ENCODE data around the gene IGFL1. TPM values are rescaled to one million over a fixed set of nuclear protein-coding genes. Genes with fewer than 3 reads are reported as not detected.

The IGFL1 gene
- total RNA-seq, 3 donors from 2014 or later = not detected

- ATAC-seq (no peak), DNase-seq (no peak)
- intact Hi-C loops (cut with DNase I, micrococcal nuclease) = no loop called here
- no peaks in the 10 kb centered on the region for H3K4me1 ChIP-seq (ENCODE audit: low read depth)
- no peak overlapping the region for H3K4me3 ChIP-seq
- no peaks in the 10 kb centered on the region for H3K9me3 ChIP-seq
- no peak for TF ChIP-seq CTCF (IDR thresholded peaks at IDR 0.05)
- no peaks in the 10 kb centered on the region for H3K36me3 ChIP-seq (ENCODE audit: low read depth)
These were observed 12.9 kb upstream of the IGFL1 start for GRCh38 chr19:46216612-46217011.

- ATAC-seq (no peak), DNase-seq (no peak)
- Histone ChIP-seq H3K9me3 (no peaks in the 10 kb centered on the region), H3K4me3 (no peak overlapping the region), H3K4me1 (ENCODE audit: low read depth) (no peaks in the 10 kb centered on the region), H3K36me3 (ENCODE audit: low read depth) (no peaks in the 10 kb centered on the region)
- no peak for TF ChIP-seq CTCF (IDR thresholded peaks at IDR 0.05)
- intact Hi-C loops (cut with DNase I, micrococcal nuclease) = no loop called here
These were observed 12.1 kb upstream of the IGFL1 start for GRCh38 chr19:46217476-46217875.

- DNase-seq = peak in 2 of 3 donors; percentile 42 to 57
These were observed 11.4 kb upstream of the IGFL1 start for GRCh38 chr19:46218160-46218559.

GRCh38 chr19:46220038-46220615, 9.4 kb upstream of the IGFL1 start:
- no peaks in the 10 kb centered on the region for H3K36me3 ChIP-seq (ENCODE audit: low read depth)
- ATAC-seq = no peak
- no peak overlapping the region for H3K4me3 ChIP-seq
- H3K4me1 ChIP-seq (ENCODE audit: low read depth) = no peaks in the 10 kb centered on the region
- no peak for DNase-seq
- no peak for TF ChIP-seq CTCF (IDR thresholded peaks at IDR 0.05)
- intact Hi-C loops (cut with DNase I, micrococcal nuclease) = no loop called here
- no peaks in the 10 kb centered on the region for H3K9me3 ChIP-seq

More at GRCh38 chr19:46218160-46218559, 11.4 kb upstream of the IGFL1 start:
- TF ChIP-seq CTCF (IDR thresholded peaks at IDR 0.05) = no peak
- Histone ChIP-seq H3K9me3 (no peaks in the 10 kb centered on the region), H3K4me3 (no peak overlapping the region), H3K36me3 (ENCODE audit: low read depth) (no peaks in the 10 kb centered on the region), H3K4me1 (ENCODE audit: low read depth) (no peaks in the 10 kb centered on the region)
- intact Hi-C loops (cut with DNase I, micrococcal nuclease) = no loop called here
- ATAC-seq = no peak

- no peak for TF ChIP-seq CTCF (IDR thresholded peaks at IDR 0.05)
- intact Hi-C loops (cut with DNase I, micrococcal nuclease) = no loop called here
- Histone ChIP-seq H3K4me1 (ENCODE audit: low read depth) (no peaks in the 10 kb centered on the region), H3K9me3 (no peaks in the 10 kb centered on the region), H3K36me3 (ENCODE audit: low read depth) (no peaks in the 10 kb centered on the region), H3K4me3 (no peak overlapping the region)
- no peak for ATAC-seq
- no peak for DNase-seq
These were observed 8.4 kb upstream of the IGFL1 start for GRCh38 chr19:46221152-46221551.

All from mucosa of descending colon (tissue), 3 donors.